SK-N-SH (cell line): ENCODE results near the gene TGFA.

ENCODE experiments used
- EP300 ChIP-seq, 2 experiments: IDR thresholded peaks; 2 replicates each; pipeline versions ENCODE4 v1.4.0 to v1.6.1; 2012; ENCODE audit warnings: borderline replicate concordance in 1 of 2, low read depth in 1 of 2, low read length in 1 of 2
- GABPA ChIP-seq: IDR thresholded peaks from 2 replicates; pipeline ENCODE4 v1.4.0; 2012; ENCODE audit warnings: low read depth, mild to moderate bottlenecking
- JUND ChIP-seq: IDR thresholded peaks from 2 replicates; pipeline ENCODE4 v1.4.0; 2012
- MXI1 ChIP-seq: IDR thresholded peaks from 2 replicates; pipeline ENCODE4 v1.6.1; 2012; ENCODE audit warnings: mild to moderate bottlenecking, low read depth, low read length, improper control_type of control experiment
- NRF1 ChIP-seq: IDR thresholded peaks from 2 replicates; pipeline ENCODE4 v1.6.1; 2012; ENCODE audit warnings: low read depth, mild to moderate bottlenecking, low read length
- POLR2AphosphoS5 ChIP-seq: IDR thresholded peaks from 2 replicates; pipeline ENCODE4 v1.6.1; 2012; ENCODE audit warnings: low read depth, low read length
- RCOR1 ChIP-seq: fragments of 150-350 bp; IDR thresholded peaks from 2 replicates; pipeline ENCODE4 v1.6.1; 2017; ENCODE audit warnings: antibody characterized with exemption, low read length
- SIN3A ChIP-seq: IDR thresholded peaks from 2 replicates; pipeline ENCODE4 v1.6.1; 2012; ENCODE audit warnings: low read depth, mild to moderate bottlenecking, low read length, moderate library complexity, borderline replicate concordance
- TCF12 ChIP-seq: IDR thresholded peaks from 2 replicates; pipeline ENCODE4 v1.4.0; 2012
- TF ChIP-seq, protein P1 (sequence below): IDR thresholded peaks from 2 replicates; pipeline ENCODE4 v1.4.0; 2012; ENCODE audit warnings: low read depth
- TF ChIP-seq, protein P2 (sequence below): fragments of 200-600 bp; sonication (generic); IDR thresholded peaks from 2 replicates; pipeline ENCODE4 v1.6.1; 2017; ENCODE audit warnings: antibody characterized with exemption, mild to moderate bottlenecking, moderate library complexity

DNA sequence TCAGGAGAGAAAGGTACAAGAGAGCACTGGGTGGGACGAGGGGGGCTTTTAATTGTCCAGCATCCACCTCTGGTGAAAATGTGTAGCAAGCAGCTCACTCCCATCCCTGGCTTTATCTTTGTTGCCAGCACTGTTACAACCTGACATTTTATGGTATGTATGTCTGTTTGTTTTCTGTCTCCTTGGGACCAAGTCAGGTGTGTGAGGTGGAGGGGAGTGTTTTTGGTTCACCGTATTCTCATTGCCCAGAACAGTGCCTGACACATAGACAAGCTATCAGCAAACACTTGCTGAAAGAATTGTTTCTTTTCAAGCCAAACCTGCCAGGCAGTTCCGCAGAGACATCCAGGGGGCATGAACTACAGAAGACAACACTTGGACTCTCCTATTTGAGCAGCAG is 24.7 kb downstream of the TGFA start:
- TF ChIP-seq, protein P1, sequence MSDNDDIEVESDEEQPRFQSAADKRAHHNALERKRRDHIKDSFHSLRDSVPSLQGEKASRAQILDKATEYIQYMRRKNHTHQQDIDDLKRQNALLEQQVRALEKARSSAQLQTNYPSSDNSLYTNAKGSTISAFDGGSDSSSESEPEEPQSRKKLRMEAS = no peak
- TF ChIP-seq, protein P2, sequence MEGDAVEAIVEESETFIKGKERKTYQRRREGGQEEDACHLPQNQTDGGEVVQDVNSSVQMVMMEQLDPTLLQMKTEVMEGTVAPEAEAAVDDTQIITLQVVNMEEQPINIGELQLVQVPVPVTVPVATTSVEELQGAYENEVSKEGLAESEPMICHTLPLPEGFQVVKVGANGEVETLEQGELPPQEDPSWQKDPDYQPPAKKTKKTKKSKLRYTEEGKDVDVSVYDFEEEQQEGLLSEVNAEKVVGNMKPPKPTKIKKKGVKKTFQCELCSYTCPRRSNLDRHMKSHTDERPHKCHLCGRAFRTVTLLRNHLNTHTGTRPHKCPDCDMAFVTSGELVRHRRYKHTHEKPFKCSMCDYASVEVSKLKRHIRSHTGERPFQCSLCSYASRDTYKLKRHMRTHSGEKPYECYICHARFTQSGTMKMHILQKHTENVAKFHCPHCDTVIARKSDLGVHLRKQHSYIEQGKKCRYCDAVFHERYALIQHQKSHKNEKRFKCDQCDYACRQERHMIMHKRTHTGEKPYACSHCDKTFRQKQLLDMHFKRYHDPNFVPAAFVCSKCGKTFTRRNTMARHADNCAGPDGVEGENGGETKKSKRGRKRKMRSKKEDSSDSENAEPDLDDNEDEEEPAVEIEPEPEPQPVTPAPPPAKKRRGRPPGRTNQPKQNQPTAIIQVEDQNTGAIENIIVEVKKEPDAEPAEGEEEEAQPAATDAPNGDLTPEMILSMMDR = no peak
- no peak for TF ChIP-seq TCF12
- no peak for TF ChIP-seq MXI1
- no peak for TF ChIP-seq POLR2AphosphoS5
- no peak for TF ChIP-seq JUND
- TF ChIP-seq EP300 (IDR thresholded peaks at IDR 0.05; ENCODE audit: borderline replicate concordance in 1 of 2, low read depth in 1 of 2, low read length in 1 of 2) = no peak
- TF ChIP-seq SIN3A = no peak
- no peak for TF ChIP-seq GABPA
- TF ChIP-seq NRF1 = no peak
- no peak for TF ChIP-seq RCOR1
